SU-DHL-6 (cell line): Measurements from ENCODE around the gene PLCB1.

ENCODE experiments used
- CTCF ChIP-seq: fragments of 200-600 bp; sonication (generic); IDR thresholded peaks from one replicate; pipeline ENCODE4 v1.5.1; 2017; ENCODE audit warnings: antibody characterized with exemption, mild to moderate bottlenecking, low read length, moderate library complexity; ENCODE audit not compliant: insufficient read depth, poor library complexity, severe bottlenecking
- EZH2phosphoT487 ChIP-seq: fragments of 200-600 bp; sonication (generic), shearing (Covaris generic); conservative IDR thresholded peaks from 2 replicates; pipeline ENCODE4 v1.6.1; 2018; ENCODE audit warnings: mild to moderate bottlenecking, antibody characterized with exemption, low read length, moderate library complexity, mixed read lengths

- TF ChIP-seq CTCF: no peak
- no peak for TF ChIP-seq EZH2phosphoT487
Measured at GRCh38 chr20:8369311-8369710, 237.2 kb downstream of the PLCB1 start.
